Vagina (tissue), 2 donors: Measurements from ENCODE around the gene SPATA6L. TPM values are rescaled to one million over a fixed set of nuclear protein-coding genes. Genes with fewer than 3 reads are reported as not detected.

Source experiments
- DNase-seq, 2 donors: peaks; one replicate each; pipeline ENCODE4 v3.0.0-alpha.2; 2017; ENCODE audit errors: extremely low spot score in 2 of 2
- H3K27ac ChIP-seq: fragments of 200-600 bp; sonication (generic); one replicate; pipeline ENCODE4 v1.5.1; 2019
- H3K27me3 ChIP-seq: fragments of 200-600 bp; sonication (generic); one replicate; pipeline ENCODE4 v1.5.1; 2019
- H3K36me3 ChIP-seq, 2 donors: fragments of 200-600 bp; sonication (generic); one replicate each; pipeline ENCODE4 v1.5.1; 2017 to 2019
- H3K4me1 ChIP-seq: fragments of 200-600 bp; sonication (generic); one replicate; pipeline ENCODE4 v1.5.1; 2019
- H3K4me3 ChIP-seq, 2 donors: fragments of 200-600 bp; sonication (generic); 1 replicate in 1 of 2; 2 replicates in 1 of 2; pipeline ENCODE4 v1.5.1; 2016 to 2019
- H3K9me3 ChIP-seq: fragments of 200-600 bp; sonication (generic); one replicate; pipeline ENCODE4 v1.5.1; 2019
- CTCF ChIP-seq, 3 experiments: fragments of 450-650 bp in 2 of 3; fragments of 200-600 bp in 1 of 3; sonication (generic) in 1 of 3; IDR thresholded peaks; one replicate each; pipeline ENCODE4 v1.5.1; 2017 to 2019; ENCODE audit warnings: antibody characterized with exemption in 3 of 3, mild to moderate bottlenecking in 2 of 3, moderate library complexity in 2 of 3
- POLR2A ChIP-seq, 2 donors: fragments of 450-650 bp; IDR thresholded peaks; one replicate each; pipeline ENCODE4 v1.6.1; 2017; ENCODE audit warnings: antibody characterized with exemption in 2 of 2, mild to moderate bottlenecking in 2 of 2, moderate library complexity in 2 of 2
- POLR2AphosphoS5 ChIP-seq, 2 donors: sonication (generic); formaldehyde crosslinking; IDR thresholded peaks; one replicate each; pipeline ENCODE4 v1.9.0; 2017; ENCODE audit warnings: antibody characterized with exemption in 2 of 2, mild to moderate bottlenecking in 2 of 2, low read depth in 1 of 2; ENCODE audit not compliant: insufficient read depth in 1 of 2
- intact Hi-C: fragments of 100-400 bp; cut with DNase I; formaldehyde crosslinking; loops from one replicate; pipeline ENCODE4 v1.15.1; 2023
- total RNA-seq: library from RNA; depleted of rRNA; stranded (reverse); fragments of >200 nt; gene quantifications from one replicate; pipeline ENCODE4 v1.2.3, GENCODE V29; 2016

The SPATA6L gene
- total RNA-seq, 1 donor from 2014 or later = 3.9 TPM

DNA sequence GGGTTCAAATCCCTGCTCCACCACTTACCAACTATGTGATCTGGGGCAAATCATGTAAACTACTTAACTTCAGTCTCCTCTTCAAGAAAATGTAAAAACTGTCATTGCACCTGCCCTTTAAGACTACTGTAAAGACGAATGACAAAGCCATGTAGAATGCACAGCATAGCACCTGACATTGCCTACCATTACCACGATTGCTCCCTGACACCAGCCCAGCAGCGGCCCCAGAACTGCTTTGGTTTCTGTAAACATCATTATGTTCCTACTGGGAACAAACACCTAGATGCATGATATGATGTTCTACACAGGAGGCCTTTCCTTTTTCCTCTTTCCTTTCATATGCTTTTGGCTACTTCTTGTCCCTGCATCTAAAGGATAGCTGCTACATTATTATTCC, 27.3 kb downstream of the SPATA6L start:
- no peaks in the 10 kb centered on the region for H3K4me1 ChIP-seq
- no peak overlapping the region for H3K4me3 ChIP-seq
- no peaks in the 10 kb centered on the region for H3K9me3 ChIP-seq
- DNase-seq = no peak
- no peaks in the 10 kb centered on the region for H3K27me3 ChIP-seq
- no peaks in the 10 kb centered on the region for H3K36me3 ChIP-seq
- TF ChIP-seq CTCF (IDR thresholded peaks at IDR 0.05) (no peak), POLR2AphosphoS5 (IDR thresholded peaks at IDR 0.05; ENCODE audit: insufficient read depth in 1 of 2, low read depth in 1 of 2) (no peak), POLR2A (IDR thresholded peaks at IDR 0.05) (no peak)
- H3K27ac ChIP-seq = no peak overlapping the region
- intact Hi-C loops = no loop called here

DNA sequence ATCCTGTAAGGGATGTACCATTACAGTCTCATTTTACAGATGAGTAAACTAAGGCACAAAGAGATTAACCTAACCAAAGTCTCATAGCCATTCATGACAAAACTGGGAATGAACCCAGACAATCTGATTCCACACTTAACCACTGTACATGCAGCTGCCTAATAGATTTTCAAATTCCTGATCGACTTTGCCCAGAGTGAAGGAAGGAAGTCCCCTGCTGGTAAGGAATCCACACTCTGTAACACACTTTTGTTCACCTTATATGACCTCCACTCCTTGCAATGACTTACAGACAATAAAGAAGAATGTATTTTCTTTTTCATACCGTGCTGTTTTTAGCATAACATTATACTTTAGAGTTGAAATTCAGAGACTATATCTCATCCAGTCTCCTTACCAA, 35.4 kb downstream of the SPATA6L start:
- no peaks in the 10 kb centered on the region for H3K27me3 ChIP-seq
- H3K27ac ChIP-seq = no peak overlapping the region
- no peaks in the 10 kb centered on the region for H3K9me3 ChIP-seq
- DNase-seq = no peak
- no peaks in the 10 kb centered on the region for H3K36me3 ChIP-seq
- no peaks in the 10 kb centered on the region for H3K4me1 ChIP-seq
- TF ChIP-seq POLR2AphosphoS5 (IDR thresholded peaks at IDR 0.05; ENCODE audit: insufficient read depth in 1 of 2, low read depth in 1 of 2) (no peak), CTCF (IDR thresholded peaks at IDR 0.05) (no peak), POLR2A (IDR thresholded peaks at IDR 0.05) (no peak)
- no peak overlapping the region for H3K4me3 ChIP-seq
- intact Hi-C loops = no loop called here

DNA sequence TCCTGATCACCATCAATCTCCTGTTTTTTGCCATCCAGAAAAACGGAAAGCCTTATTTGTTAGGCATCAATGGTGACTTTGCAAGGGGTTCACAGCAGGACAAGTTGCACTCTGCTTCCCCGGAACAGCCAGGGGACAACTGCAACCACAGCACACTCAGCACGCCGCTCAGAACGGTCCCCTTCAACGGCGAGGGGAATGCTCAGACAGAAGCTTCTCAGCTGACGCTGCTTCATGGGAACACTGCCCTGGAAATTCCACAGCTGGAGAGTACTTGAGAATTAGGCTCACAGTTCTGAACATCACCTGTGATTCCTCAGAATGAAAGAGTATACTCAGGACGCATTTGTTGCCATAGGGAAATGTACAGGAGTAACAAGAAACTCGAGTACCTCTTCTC, 44.3 kb downstream of the SPATA6L start:
- Histone ChIP-seq H3K27me3 (no peaks in the 10 kb centered on the region), H3K36me3 (no peaks in the 10 kb centered on the region), H3K9me3 (no peaks in the 10 kb centered on the region), H3K4me1 (no peaks in the 10 kb centered on the region), H3K27ac (no peak overlapping the region), H3K4me3 (no peak overlapping the region)
- DNase-seq = no peak
- no peak for TF ChIP-seq POLR2AphosphoS5 (IDR thresholded peaks at IDR 0.05; ENCODE audit: insufficient read depth in 1 of 2, low read depth in 1 of 2)
- TF ChIP-seq POLR2A (IDR thresholded peaks at IDR 0.05) = no peak
- TF ChIP-seq CTCF (IDR thresholded peaks at IDR 0.05) = no peak
- intact Hi-C loops = no loop called here

DNA sequence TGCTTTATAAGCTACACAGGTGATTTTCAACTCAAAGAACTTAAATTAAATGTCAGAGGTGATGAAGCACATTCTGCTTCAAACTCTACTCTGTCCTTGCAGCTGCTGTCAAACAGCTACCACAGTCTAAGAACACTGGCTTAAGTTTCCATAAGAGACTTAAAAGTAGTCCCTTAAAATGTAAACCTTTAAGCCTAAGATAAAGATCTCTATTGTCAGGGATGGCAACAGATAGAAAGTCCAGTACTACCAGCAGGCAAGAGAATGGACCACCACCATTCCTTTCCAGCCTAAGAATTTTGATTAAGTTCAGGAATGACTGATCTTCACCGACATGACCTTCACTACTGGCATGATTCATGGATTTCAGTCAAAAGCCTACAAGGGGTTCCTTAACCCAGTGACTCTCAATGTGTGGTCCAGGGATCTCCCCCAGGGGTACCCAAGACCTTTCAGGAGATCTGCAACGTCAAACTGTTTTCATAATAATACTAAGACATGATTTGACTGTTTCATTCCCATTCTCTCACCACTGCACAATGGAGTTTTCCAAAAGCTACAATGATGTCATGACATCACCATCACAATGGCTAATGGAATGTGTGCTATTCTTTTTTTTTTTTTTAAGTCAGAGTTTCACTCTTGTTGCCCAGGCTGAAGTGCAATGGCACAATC, 45.3 kb downstream of the SPATA6L start:
- no peaks in the 10 kb centered on the region for H3K36me3 ChIP-seq
- intact Hi-C loops = no loop called here
- no peak for TF ChIP-seq CTCF (IDR thresholded peaks at IDR 0.05)
- no peak for TF ChIP-seq POLR2A (IDR thresholded peaks at IDR 0.05)
- TF ChIP-seq POLR2AphosphoS5 (IDR thresholded peaks at IDR 0.05; ENCODE audit: insufficient read depth in 1 of 2, low read depth in 1 of 2) = no peak
- H3K27me3 ChIP-seq = no peaks in the 10 kb centered on the region
- H3K27ac ChIP-seq = no peak overlapping the region
- no peak for DNase-seq
- no peak overlapping the region for H3K4me3 ChIP-seq
- no peaks in the 10 kb centered on the region for H3K9me3 ChIP-seq
- no peaks in the 10 kb centered on the region for H3K4me1 ChIP-seq

GRCh38 chr9:4620057-4620765, 46.1 kb downstream of the SPATA6L start:
- H3K27me3 ChIP-seq = no peaks in the 10 kb centered on the region
- TF ChIP-seq POLR2AphosphoS5 (IDR thresholded peaks at IDR 0.05; ENCODE audit: insufficient read depth in 1 of 2, low read depth in 1 of 2) (no peak), POLR2A (IDR thresholded peaks at IDR 0.05) (no peak), CTCF (IDR thresholded peaks at IDR 0.05) (no peak)
- H3K36me3 ChIP-seq = no peaks in the 10 kb centered on the region
- intact Hi-C loops = no loop called here
- no peaks in the 10 kb centered on the region for H3K9me3 ChIP-seq
- no peak overlapping the region for H3K27ac ChIP-seq
- H3K4me3 ChIP-seq = no peak overlapping the region
- peaks cover 3% of the 10 kb centered on the region for H3K4me1 ChIP-seq
- DNase-seq = no peak
